GM19397 (cell line): Measurements from ENCODE around the gene RFX5.
A peak's percentile ranks its signal among the peaks of the same experiment; 100 is the strongest.
"Not testable (repeated sequence)": the region's sequence is repeated elsewhere in the genome, so short reads cannot be mapped to it uniquely, and the experiment has no call there.

Source experiments
- ATAC-seq: cut with Tn5 transposase; IDR thresholded peaks from one replicate; pipeline ENCODE4 v1.9.1; 2021; ENCODE audit warnings: mild to moderate bottlenecking, moderate library complexity; ENCODE audit not compliant: unreplicated experiment

RFX5 gene

DNA sequence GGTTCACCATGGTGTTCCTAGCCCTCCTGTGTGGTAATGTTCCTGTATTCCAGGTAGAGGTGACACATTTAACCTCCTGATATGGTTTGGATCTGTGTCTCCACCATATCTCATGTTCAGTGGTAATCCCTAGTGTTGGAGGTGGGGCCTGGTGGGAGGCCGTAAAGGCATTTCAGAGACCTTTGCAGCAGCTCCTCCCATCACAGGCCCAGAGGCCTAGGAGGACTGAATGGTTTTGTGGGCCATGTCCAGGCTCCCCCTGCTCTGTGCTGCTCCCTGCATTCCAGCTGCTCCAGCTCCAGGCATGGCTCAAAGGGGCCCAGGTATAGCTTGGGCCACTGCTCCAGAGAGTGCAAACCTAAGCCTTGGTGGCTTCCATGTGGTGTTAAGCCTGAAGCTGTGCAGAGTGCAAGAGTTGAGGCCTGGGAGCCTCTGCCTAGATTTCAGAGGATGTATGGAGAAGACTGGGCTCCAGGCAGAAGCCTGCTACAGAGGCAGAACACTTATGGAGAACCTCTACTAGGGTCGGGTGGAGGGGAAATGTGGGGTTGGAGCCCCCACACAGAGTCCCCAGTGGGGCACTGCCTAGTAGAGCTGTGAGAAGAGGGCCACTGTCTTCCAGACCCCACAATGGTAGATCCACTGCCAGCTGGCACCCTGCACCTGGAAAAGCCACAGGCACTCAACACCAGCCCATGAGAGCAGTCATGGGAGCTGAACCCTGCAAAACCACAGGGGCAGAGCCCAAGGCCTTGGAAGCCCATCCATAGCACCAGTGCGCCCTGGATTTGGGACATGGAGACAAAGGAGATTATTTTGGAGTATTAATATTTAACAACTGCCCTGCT is 15.5 kb upstream of the RFX5 start:
- no peak for ATAC-seq

DNA sequence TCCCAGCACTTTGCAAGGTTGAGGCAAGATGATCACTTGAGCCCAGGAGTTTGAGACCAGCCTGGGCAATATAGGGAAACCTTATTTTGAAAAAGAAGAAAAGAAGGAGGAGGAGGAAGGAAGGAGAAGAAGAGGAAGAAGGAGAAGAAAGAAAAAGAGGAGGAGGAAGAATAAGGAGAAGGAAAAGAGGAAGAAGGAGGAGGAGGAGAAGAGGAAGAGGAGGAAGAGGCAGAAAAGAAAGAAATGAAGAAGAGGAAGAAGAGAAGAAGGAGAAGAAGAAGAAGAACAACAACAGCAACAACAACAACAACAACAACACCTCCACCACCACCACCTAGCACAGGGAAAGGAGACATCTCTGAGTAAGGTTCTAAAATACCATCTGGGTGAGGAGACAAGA is 14.8 kb upstream of the RFX5 start:
- no peak for ATAC-seq

DNA sequence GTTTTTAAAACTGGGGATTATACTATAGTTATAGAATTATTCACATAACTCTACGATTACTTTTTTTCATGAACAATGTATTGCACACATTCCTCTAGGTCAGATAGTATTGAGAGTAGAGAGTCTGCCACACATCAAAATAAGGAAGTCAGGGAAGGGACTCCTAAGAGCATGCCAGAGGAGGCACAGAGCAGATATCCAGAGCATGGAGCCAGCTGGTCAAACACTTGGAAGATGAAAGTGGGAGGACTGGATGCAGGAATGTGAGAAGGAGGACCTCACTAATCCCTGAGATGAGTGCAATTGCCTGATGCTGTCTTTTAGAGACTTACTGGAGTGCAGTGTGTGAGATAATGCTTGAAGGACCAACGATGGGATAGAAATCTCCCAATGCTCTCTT is 9.6 kb upstream of the RFX5 start:
- no peak for ATAC-seq

DNA sequence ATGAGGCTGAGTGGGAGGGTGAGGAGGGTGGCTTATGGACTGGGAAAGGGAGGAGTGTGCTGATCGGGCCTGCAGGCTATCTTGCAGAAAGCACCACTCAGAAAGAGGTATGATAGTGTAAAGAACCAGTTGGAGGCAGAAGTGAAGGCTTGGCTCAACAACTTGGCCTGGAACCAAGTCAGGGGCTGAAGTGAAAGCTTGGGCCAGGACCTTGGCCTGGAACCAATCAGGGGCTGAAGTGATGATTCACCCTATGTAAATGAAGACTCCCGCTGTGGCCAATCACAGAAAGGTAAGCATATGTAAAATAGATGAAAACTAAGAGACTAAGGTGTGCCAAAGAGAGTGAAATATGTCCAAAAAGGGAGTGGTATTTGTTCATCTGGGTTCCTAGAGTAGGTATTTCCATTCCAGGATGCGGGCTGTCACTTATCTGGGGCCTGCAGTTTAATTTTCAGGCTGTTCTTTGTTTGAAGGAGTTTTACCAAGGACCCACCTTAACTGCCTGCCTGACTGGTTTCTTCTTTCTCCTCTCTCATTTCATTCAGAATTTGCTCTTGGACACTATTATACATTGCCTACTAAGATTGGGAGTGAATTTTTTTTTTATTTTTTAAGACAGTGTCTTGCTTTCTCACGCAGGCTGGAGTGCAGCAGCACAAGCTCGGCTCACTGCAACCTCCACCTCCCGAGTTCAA is 5.1 kb upstream of the RFX5 start:
- ATAC-seq = no peak

DNA sequence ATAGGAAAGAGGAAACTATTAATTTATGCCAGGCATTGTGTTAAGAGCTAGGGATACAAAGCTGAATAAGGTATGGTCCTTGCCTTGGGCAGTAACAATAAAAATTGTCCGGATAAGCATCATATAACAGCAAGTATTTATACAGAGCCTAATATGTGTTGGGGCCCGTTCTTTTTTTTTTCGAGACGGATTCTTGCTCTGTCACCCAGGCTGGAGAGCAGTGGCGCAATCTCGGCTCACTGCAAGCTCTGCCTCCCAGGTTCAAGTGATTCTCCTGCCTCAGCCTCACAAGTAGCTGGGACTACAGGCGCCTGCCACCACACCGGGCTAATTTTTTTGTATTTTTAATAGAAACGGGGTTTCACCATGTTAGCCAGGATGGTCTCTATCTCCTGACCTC is 3.3 kb upstream of the RFX5 start:
- not testable (repeated sequence) for ATAC-seq

DNA sequence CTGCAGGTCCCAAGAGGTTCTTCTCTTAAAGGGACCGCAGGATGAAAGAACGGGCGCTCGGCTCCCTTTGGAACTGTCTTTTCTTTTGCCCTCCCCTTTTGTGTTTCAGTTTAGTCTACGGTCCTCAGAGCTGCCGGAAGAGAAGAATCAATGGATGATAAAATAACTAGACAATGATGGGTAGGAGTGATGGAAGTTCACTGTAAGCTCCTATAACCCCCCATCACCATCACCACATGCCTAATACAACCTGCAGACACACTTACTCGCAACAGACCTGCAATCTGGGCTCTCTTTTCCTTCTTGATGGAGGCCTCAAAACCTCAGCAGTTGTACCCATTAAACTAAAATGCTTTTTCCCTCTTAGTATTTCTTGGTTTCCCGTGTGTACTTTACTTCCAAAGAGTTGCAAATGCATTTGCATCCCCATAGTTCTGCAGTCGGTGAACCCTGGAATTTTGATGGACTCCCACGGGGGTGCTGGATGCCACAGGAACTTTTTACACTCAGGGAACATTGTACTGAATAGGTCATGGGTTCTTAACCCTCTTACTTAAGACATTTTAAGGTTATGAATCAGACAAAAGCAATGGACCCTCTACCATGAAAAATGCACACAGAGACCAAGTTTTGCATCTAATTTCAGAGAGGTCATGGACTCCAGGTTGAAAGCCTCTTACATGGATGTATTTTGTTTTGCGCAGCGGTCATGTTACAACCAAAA is 633 bp upstream of the RFX5 start:
- ATAC-seq = no peak

DNA sequence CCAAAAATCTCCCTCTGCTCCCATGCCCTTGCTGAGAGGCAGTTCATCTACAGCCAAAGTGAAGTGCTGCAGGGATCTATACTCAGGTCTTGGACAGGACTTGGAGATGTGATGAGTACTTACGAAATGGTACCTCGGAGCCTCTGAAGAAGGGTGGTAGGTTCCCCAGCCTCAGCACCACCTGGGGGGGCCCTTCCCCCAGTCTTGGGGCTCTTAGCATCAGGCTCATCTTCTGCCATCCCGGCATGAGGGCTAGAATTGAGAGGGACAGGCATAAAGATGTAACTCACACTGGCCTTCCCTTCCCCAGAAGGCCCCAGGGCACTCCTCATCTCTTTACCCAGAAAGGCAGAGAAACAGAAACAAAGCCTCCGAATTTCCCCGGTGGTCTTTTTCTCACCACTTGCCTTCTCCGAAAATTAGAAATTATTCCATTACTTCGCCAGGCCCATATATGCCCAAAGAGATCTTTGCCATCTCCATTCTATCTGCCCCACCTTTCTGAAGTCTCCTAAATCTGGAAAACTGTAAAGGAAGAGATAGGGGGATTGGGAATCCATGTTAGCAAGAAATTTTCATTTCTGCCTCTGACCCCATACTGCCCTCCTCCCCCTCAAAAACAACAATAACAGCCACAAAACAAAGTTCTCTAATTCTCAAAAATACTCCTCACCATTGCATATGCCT is 827 bp downstream of the RFX5 start:
- no peak for ATAC-seq

DNA sequence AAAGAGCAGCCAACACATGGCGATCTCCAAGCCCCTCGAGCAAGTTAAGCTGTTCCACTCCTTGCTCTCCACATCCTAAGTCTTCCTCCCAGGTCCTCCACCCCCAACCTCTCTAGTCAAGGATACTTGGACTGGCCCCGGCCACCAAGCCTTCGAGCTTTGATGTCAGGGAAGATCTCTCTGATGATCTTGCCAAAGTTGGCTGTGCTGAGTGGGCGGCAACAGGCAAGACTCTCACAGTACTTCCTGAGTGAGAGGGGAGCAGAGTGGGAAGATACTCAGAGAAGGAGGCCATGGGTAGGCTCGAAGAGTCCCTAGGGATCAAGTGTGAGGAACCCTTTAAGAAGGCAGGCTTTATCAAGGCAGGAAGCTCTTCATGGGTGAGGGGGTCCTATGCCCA is 2.8 kb downstream of the RFX5 start:
- no peak for ATAC-seq

DNA sequence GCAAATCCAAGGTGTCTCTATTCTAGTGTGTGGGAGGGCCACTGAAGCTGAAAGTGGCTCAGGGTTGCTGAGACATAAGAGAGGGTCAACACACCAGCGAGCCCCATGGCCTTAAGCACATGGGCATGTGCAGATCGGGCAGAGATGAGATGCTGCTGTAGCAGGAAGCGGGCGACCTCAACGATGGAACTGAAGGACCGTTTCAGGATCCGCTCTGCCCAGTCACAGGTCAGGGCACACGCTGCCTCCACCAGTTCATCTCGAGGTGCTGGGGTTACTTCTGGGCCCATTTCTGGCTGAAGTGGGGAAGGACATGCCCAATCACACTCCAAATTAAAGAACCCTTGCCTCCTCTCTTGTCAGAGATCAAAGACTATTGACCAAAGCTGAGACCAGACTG is 3.5 kb downstream of the RFX5 start:
- no peak for ATAC-seq

DNA sequence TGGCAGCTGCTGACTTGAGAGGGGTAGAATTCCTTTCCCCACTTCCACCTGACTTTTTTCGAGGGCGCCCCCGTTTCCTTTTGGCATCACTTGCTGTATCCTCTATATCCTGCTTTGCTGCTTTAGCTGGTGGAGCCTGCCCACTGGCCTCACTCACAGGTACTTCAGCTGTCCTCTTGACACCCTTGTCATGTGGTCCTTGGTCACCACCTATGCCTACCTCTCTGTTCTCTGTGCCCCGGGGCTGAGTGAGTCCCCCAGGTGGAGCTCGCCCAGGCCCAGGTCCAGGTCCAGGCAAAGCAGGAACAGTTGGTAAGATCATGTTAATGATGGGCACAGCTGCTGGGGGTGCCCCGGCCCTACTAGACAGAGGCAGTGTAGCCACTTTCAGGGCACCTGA is 4.5 kb downstream of the RFX5 start:
- ATAC-seq = no peak

DNA sequence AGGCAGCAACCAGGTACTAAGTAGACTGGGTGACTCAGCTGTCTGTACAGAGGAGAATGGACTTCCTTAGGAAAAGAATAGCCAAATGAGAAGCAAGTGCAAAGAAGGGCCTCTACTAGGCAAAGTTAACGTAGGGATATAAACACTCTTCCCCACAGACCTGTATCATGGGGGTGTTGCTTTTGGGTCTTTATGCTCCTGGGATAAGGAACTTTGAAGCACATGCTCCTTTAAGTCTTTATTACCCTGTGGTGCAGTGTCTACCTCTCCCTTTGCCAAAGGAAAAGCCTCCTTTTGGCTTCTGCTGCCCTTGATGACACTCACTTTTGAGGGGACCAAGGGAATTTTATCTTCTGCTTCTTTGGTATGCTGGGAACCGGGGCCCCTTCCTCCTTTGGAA is 5.0 kb downstream of the RFX5 start:
- no peak for ATAC-seq

DNA sequence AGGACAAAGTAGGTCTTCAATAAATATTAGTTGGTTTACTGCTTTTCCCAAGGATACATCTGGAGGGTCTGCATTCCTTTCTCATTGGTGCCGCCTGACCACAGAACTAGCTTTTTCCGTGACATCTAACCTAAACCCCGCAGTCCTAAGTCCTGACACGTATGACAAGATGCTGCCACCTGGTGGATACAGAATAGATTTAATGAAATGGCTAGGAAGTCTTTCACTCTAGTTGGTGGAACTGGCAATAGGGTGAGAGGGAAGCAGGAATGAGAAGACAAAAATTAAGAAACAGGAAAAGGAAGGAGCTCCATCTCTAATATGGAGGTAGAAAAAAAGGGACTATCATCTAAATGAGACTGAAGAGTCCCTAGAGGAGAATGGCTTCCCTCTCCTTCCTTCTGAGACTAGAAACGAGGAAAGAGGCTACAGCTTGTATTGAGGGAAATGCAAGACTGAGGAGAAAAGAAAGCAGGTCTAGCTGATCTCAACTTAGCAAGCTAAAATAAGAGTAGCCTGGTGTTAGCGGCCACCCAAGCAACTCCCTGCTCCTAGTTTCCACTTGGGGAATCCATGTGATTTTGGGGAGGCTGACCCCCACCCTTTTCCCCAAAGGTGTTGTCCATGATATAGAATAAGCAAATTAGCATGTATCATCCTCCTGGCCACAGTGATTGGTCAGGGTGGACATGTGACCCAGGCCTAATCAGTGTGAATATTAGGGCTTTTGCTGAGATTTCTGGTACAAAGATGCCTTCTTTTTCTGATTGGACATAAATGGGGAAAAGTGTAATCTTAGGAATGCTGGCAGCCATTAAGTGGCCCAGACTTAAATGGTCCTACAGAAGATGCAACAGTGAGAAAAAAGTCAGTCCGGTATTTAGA is 5.9 kb downstream of the RFX5 start:
- no peak for ATAC-seq

DNA sequence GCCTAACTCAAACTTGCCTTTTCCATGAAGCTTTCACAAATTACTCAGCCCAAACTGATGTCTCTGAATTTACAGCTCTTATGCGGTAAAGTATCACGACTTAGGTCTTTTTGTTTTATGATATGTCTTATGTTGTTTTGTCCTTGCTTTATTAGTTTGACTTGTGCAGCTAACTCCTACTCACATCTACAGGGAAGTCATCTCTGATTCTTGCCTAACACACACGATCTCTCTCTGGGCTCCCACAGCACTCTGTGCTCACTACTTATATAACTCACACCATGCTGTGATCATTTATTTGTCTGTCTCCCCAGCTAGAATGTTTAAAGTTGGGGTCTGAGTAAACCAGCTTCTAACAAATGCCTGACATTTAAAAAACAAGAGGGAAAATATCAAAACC is 10.5 kb downstream of the RFX5 start:
- ATAC-seq = no peak

DNA sequence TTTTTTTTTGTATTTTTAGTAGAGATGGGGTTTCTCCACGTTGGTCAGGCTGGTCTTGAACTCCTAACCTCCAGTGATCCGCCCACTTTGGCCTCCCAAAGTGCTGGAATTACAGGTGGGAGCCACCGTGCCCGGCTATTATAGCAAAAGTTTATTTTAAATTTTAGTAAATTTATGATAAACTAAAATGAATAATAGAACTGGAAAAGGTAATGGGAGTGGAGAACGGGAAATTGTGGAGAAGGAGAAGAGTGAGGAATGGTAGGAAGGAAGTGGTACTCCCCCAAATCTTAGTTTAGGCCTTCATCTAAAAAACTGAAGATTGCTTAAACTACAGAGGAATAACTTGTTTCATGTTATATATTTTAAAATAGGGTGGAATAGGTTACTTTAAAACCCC is 12.2 kb downstream of the RFX5 start:
- ATAC-seq = no peak

DNA sequence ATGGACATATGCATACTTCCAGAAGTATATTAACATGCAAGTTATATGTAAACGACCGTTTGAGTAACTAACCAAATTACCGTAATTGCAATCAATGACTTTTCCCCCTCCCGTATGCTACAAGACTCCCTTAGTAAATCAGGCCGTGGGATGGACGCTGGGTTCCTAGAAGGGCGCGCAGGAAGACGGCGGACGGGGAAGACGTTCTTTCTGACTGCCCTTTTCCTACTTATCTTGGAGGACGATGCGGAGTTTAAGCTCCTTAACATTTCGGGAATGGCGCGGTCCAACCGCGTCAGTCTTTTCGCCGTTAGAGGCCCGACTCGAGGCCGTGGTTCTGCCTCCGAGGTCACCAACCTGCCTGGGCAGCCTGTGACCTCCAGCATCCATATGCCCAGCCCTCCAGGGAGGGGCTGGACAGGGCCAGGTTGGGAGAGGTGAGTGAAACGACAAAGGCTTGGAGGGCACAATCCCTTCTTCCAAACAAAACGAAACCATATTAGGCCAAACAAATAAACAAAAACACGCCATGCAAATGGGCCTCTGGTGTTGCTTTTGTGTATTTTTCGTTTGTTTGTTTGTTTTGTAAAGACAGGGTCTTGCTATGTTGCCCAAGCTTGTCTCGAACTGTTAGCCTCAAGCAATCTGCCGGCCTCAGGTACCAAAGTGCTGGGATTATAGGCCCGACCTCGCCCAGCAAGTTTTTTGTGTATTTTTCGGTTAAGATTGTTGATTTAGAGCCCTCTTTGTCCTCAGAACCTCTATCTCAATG is 19.0 kb downstream of the RFX5 start:
- peak; percentile 17 for ATAC-seq

DNA sequence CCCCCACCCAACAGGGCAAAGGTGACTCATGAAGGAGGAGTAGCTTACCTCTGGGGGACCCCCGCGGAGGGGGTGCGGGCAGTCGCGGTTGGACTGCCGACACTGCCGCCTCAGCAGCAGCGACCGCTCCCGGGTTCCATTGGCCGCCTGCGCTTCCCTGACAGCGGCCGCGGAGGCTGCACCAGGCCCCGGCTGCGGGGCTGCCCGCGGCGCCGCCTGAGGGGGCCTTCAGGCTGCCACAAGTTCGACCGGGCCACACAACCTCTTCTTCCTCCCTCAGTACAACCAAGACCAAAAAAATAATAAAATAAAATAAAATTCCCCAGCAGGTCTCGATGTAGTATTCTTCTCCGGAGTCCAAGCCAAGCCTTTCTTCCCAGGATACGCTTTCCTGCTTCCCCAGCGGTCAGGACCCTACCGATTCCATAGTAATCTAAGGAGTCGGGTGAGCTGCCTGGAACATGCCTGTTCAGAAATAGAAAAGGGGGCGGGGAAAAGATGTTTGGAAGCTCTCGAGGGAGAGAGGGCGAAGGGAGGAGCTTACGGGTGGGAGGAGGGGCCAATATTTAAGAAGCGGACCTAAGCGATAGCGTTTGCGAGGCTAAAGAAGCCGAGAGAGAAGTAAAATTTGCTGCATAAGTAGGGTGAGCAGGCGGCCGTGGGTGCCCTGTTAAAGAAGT is 19.7 kb downstream of the RFX5 start, which contains the start of gene PI4KB:
TSS of gene PI4KB (minus strand) at position 194 of the 680 bp plus-strand sequence. CDS start 10,935 bp downstream, outside the sequence.
- peak; percentile 71 for ATAC-seq

DNA sequence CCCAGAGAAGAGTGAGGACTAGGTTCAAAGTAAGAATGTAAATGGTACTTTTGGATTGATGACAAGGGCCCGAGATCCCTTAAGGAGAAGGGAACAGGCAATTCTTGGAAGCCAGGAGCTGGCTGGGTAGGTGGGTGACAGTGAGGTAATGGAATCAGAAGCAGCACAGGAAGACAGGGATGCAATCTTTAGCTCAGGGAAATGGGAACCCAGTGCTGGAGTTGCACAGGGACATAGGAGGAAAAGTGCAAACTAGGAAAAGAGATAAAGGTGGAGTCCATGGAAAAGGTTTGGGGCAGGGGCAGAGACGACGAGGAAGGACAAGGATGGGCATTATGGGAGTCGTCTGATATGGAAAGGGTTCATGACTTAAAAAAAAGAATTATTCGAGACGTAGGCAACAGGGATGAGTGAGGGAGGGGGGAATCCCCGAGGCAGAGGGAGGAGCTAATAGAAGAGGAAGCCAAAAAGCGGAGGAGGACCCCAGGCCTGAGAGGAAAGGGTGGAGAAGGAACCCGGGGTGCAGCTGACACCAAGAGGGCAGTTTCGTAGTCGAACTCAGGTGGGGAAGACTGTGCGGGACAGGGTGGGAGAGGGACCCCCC is 20.3 kb downstream of the RFX5 start:
- ATAC-seq = peak; percentile 27

DNA sequence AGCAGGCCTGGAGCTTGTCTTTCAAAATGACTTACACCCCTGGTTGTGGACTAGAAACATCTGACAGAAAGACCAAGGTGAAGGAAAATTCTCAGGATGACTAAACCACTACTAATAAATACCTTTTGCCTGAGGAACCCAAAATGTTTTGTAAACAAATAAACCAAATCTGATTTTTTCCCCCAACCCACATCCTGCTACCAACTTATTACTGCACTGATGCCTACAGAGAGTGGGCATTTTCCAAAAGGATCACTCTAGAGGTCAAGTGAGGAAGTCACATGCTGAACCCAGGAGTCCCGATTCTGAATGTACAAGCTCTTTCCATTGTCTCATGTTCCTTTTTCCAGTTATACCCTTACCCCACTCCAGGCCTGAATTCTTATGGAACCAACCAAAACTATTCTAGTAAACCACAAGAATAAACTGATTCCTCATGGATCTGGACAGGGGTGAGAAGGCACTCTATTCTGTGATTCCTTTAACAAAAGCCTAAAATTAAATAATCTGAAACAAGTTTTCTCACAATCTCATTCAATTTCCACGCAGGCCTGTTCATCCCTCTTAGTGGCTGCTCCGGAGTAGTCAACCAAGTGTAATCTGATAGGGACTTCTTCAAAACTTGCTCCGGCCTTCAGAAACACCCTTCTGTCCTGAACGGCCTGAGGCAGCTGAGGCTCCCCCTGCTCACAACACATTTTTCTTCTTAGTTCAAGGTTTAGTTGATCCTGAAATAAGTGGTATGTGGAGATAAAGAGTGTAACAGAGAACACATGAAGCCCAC is 21.2 kb downstream of the RFX5 start:
- ATAC-seq = no peak
